GM12878 (cell line): ENCODE measurements around the gene PARM1. TPM values are rescaled to one million over a fixed set of nuclear protein-coding genes. Genes with fewer than 3 reads are reported as not detected.

Experiments used
- ATAC-seq: fragments of 200-7000 bp; cut with Tn5 transposase; 3 replicates; pipeline ENCODE4 v1.9.1; 2020; ENCODE audit warnings: mild to moderate bottlenecking, moderate library complexity
- BruUV-seq: library from RNA; stranded (reverse); fragments of 400-500 nt; replicated peaks from 2 replicates; lab custom pipeline; 2021; lab: Mats Ljungman, UMichigan
- CTCF ChIA-PET: fragments of 300-600 bp; sonication (Branson Sonifier 250); formaldehyde crosslinking; extraction: SDS; loops from one replicate; lab custom pipeline; 2021; ENCODE audit warnings: inconsistent platforms; lab: Yijun Ruan, JAX
- POLR2A ChIA-PET: fragments of 350-600 bp; formaldehyde crosslinking; extraction: SDS; loops from one replicate; lab custom pipeline; 2021; ENCODE audit warnings: inconsistent platforms; lab: Charles Lee
- RAD21 ChIA-PET: fragments of 300-600 bp; sonication (Branson Sonifier 250); formaldehyde crosslinking; loops from one replicate; lab custom pipeline; 2023; ENCODE audit warnings: antibody characterized with exemption; ENCODE audit not compliant: unreplicated experiment; lab: Charles Lee
- SMC1A ChIA-PET: fragments of 300-600 bp; sonication (Branson Sonifier 250); formaldehyde crosslinking; loops from one replicate; lab custom pipeline; 2023; ENCODE audit not compliant: unreplicated experiment, uncharacterized antibody; lab: Charles Lee
- DNase-seq: peaks from one replicate; pipeline ENCODE4 v3.0.0-alpha.2; 2011; ENCODE audit warnings: low read depth, low spot score
- FAIRE-seq: peaks from 3 replicates; lab custom pipeline; 2011; peaks lifted over from hg19 to GRCh38; lab: Jason Lieb, UNC
- H2AFZ ChIP-seq: 2 replicates; pipeline ENCODE4 v1.6.0; 2011; ENCODE audit warnings: low read depth, low read length, control low read depth; ENCODE audit not compliant: control insufficient read depth
- H3K27ac ChIP-seq: 2 replicates; pipeline ENCODE4 v1.5.1; 2011; ENCODE audit warnings: control low read depth; ENCODE audit not compliant: control insufficient read depth, insufficient read depth
- H3K27me3 ChIP-seq, 2 experiments: replicated peaks in 1 of 2; 2 replicates each; pipeline versions ENCODE4 v1.6.0 to v1.6.1; 2011; ENCODE audit warnings: low read length in 1 of 2; ENCODE audit not compliant: control insufficient read depth in 2 of 2, insufficient read depth in 2 of 2
- H3K36me3 ChIP-seq, 2 experiments: 2 replicates each; pipeline ENCODE4 v1.5.1; 2011; ENCODE audit warnings: low read length in 1 of 2; ENCODE audit not compliant: control insufficient read depth in 2 of 2, insufficient read depth in 2 of 2
- H3K4me1 ChIP-seq: 2 replicates; pipeline ENCODE4 v1.6.1; 2011; ENCODE audit warnings: mild to moderate bottlenecking, low read length, moderate library complexity, mixed read lengths; ENCODE audit not compliant: control insufficient read depth, insufficient read depth
- H3K4me2 ChIP-seq: 2 replicates; pipeline ENCODE4 v1.6.0; 2011; ENCODE audit warnings: control low read depth; ENCODE audit not compliant: control insufficient read depth, insufficient read depth
- H3K4me3 ChIP-seq: fragments of 200-600 bp; sonication (generic); 2 replicates; pipeline ENCODE4 v1.5.1; 2016
- H3K79me2 ChIP-seq: 2 replicates; pipeline ENCODE4 v1.6.0; 2011; ENCODE audit warnings: low read length; ENCODE audit not compliant: control insufficient read depth, insufficient read depth
- H3K9ac ChIP-seq: 2 replicates; pipeline ENCODE4 v1.8.0; 2011; ENCODE audit warnings: low read length, control low read depth, mixed read lengths; ENCODE audit not compliant: control insufficient read depth, insufficient read depth
- H3K9me3 ChIP-seq: replicated peaks from 3 replicates; pipeline ENCODE4 v1.5.1; 2011; ENCODE audit warnings: mild to moderate bottlenecking, low read length; ENCODE audit not compliant: control insufficient read depth, insufficient read depth
- H4K20me1 ChIP-seq: 2 replicates; pipeline ENCODE4 v1.6.0; 2011; ENCODE audit not compliant: control insufficient read depth, insufficient read depth
- ELK1 ChIP-seq: IDR thresholded peaks from 2 replicates; pipeline ENCODE4 v1.6.1; 2012; ENCODE audit warnings: low read depth, low read length, improper control_type of control experiment
- FOXM1 ChIP-seq: IDR thresholded peaks from 2 replicates; pipeline ENCODE4 v1.6.1; 2012; ENCODE audit warnings: low read depth, mild to moderate bottlenecking, inconsistent platforms, low read length, moderate library complexity
- KDM1A ChIP-seq: fragments of 200-600 bp; sonication (generic); IDR thresholded peaks from 2 replicates; pipeline ENCODE4 v1.6.1; 2016; ENCODE audit warnings: borderline replicate concordance
- KLF5 ChIP-seq: fragments of 450-650 bp; IDR thresholded peaks from 2 replicates; pipeline ENCODE4 v1.6.1; 2014; ENCODE audit warnings: mild to moderate bottlenecking; ENCODE audit not compliant: partially characterized antibody
- RBBP5 ChIP-seq: fragments of 200-600 bp; sonication (generic); conservative IDR thresholded peaks from 2 replicates; pipeline ENCODE4 v1.6.1; 2016
- STAT3 ChIP-seq: IDR thresholded peaks from 2 replicates; pipeline ENCODE4 v1.6.1; 2011; ENCODE audit warnings: low read depth, low read length, improper control_type of control experiment
- SUPT20H ChIP-seq: IDR thresholded peaks from 2 replicates; pipeline ENCODE4 v1.6.1; 2011; ENCODE audit warnings: low read depth, mild to moderate bottlenecking, low read length, moderate library complexity, borderline replicate concordance; ENCODE audit not compliant: control insufficient read depth
- TCF3 ChIP-seq: IDR thresholded peaks from 2 replicates; pipeline ENCODE4 v1.6.1; 2012; ENCODE audit warnings: low read depth, mild to moderate bottlenecking, low read length, borderline replicate concordance; ENCODE audit not compliant: insufficient read depth
- ZNF24 ChIP-seq: fragments of 450-650 bp; IDR thresholded peaks from 2 replicates; pipeline ENCODE4 v1.6.1; 2017; ENCODE audit warnings: antibody characterized with exemption, mild to moderate bottlenecking
- ZNF622 ChIP-seq: fragments of 450-650 bp; IDR thresholded peaks from 2 replicates; pipeline ENCODE4 v1.6.1; 2017; ENCODE audit warnings: mild to moderate bottlenecking, inconsistent platforms
- ZNF687 ChIP-seq: fragments of 450-650 bp; IDR thresholded peaks from 2 replicates; pipeline ENCODE4 v1.6.1; 2017; ENCODE audit warnings: mild to moderate bottlenecking, moderate library complexity
- WGBS: methylation state at CpG from one replicate; pipeline ENCODE4 v1.1.6; 2016; ENCODE audit warnings: low lambda C conversion rate; ENCODE audit not compliant: insufficient replicate concordance, insufficient coverage; ENCODE audit errors: missing lambda C conversion rate; 5-methylcytosine and 5-hydroxymethylcytosine counted together
- in situ Hi-C: fragments of 300-500 bp; cut with MboI; formaldehyde crosslinking; loops from 9 replicates; pipeline ENCODE4 v1.14.3; 2018; ENCODE audit warnings: mixed read lengths
- intact Hi-C: fragments of 100-400 bp; cut with micrococcal nuclease; formaldehyde crosslinking; loops from one replicate; pipeline ENCODE4 v1.14.2; 2022; ENCODE audit not compliant: unreplicated experiment
- polyA plus RNA-seq, 11 experiments: library from polyadenylated mRNA; depleted of rRNA in 4 of 11; unstranded in 6 of 11; stranded (reverse) in 5 of 11; fragments of >200 nt; fragmentation: Nextera tagmentation in 4 of 11; fragmentation: Illumina TruSeq in 1 of 11; extraction: Ambion mirVana in 4 of 11; extraction: Trizol in 1 of 11; gene quantifications; 1 replicate in 1 of 11; 2 replicates in 10 of 11; pipeline versions ENCODE4 v1.2.1 to v1.2.3, GENCODE V29; 2011 to 2016; ENCODE audit warnings: inconsistent platforms in 2 of 11, missing spikeins in 2 of 11, low read depth in 1 of 11
- total RNA-seq, 4 experiments: library from RNA; depleted of rRNA in 3 of 4; stranded (reverse); fragments of >200 nt in 3 of 4; fragmentation: Illumina TruSeq in 1 of 4; extraction: Trizol in 1 of 4; gene quantifications; 2 replicates each; pipeline versions ENCODE4 v1.2.1 to v1.2.3, GENCODE V29; 2013 to 2021
- TF ChIP-seq, protein P1 (sequence below): IDR thresholded peaks from 2 replicates; pipeline ENCODE4 v1.6.1; 2012; ENCODE audit warnings: mild to moderate bottlenecking, low read depth, low read length
- TF ChIP-seq, protein P2 (sequence below): fragments of 450-650 bp; conservative IDR thresholded peaks from 2 replicates; pipeline ENCODE4 v1.6.1; 2017; ENCODE audit warnings: mild to moderate bottlenecking, moderate library complexity

PARM1 gene
- total and polyA plus RNA-seq, 10 of the 15 experiments (the other 5 are each of a cell fraction or from before 2014, with no cell fraction given), result 13.9 to 56.2 (median 41.3) TPM

DNA sequence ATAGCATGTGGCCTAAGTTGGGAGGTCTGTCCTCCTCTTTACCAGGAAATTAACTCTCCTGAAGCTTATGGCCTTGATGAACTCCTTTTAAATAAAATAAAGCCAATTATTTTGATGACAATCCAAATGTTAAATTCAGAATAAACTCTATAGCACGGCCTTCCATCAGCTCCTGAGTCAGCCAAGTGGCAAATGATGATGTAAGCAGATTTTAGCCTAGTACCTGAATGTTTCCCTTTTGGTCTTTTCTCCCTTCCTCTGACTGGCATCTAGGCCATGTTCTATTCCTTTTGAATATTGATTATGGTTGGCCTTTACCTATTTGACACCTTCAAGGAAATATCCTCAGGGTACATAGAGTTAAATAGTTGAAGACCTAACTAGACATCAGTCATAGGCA, 76.2 kb downstream of the PARM1 start:
- 27% methylated on average over 1 of the region's 1 CpG for WGBS
- ATAC-seq (no peak), DNase-seq (no peak), FAIRE-seq (no peak)
- H3K4me2 ChIP-seq, result no peak overlapping the region
- H4K20me1 ChIP-seq, result no peaks in the 10 kb centered on the region
- no peak overlapping the region for H2AFZ ChIP-seq
- peaks cover 10% of the 10 kb centered on the region; the same call in 1 of the 2 replicates for H3K4me1 ChIP-seq
- no TSS peak for BruUV-seq
- no peak overlapping the region for H3K27ac ChIP-seq
- H3K36me3 ChIP-seq, result peaks cover 0 to 2% of the 10 kb centered on the region in 2 experiments; a peak in 1 of 4 replicates
- SMC1A ChIA-PET, result interaction anchor here (1.0 to 1.3 kb wide), 6 partner anchors 9 to 90 kb away, joined by 3 to 5 read pairs (median 3); no protein-coding TSS in a partner anchor
- intact Hi-C loops (no loop called here), in situ Hi-C loops (no loop called here)
- no peaks in the 10 kb centered on the region for H3K79me2 ChIP-seq
- RAD21 ChIA-PET, result no interaction called here
- H3K9ac ChIP-seq, result no peak overlapping the region
- H3K27me3 ChIP-seq, result no peaks in the 10 kb centered on the region
- peaks cover 6% of the 10 kb centered on the region; the same call in 2 of the 3 replicates for H3K9me3 ChIP-seq
- no peak overlapping the region for H3K4me3 ChIP-seq
- CTCF ChIA-PET, result interaction anchor here (0.7 to 1.5 kb wide), 3 partner anchors 12 to 40 kb away, joined by 3 read pairs; no protein-coding TSS in a partner anchor
- POLR2A ChIA-PET, result no interaction called here
- TF ChIP-seq ZNF24, result no peak
- TF ChIP-seq FOXM1, result no peak
- TF ChIP-seq, protein P1, sequence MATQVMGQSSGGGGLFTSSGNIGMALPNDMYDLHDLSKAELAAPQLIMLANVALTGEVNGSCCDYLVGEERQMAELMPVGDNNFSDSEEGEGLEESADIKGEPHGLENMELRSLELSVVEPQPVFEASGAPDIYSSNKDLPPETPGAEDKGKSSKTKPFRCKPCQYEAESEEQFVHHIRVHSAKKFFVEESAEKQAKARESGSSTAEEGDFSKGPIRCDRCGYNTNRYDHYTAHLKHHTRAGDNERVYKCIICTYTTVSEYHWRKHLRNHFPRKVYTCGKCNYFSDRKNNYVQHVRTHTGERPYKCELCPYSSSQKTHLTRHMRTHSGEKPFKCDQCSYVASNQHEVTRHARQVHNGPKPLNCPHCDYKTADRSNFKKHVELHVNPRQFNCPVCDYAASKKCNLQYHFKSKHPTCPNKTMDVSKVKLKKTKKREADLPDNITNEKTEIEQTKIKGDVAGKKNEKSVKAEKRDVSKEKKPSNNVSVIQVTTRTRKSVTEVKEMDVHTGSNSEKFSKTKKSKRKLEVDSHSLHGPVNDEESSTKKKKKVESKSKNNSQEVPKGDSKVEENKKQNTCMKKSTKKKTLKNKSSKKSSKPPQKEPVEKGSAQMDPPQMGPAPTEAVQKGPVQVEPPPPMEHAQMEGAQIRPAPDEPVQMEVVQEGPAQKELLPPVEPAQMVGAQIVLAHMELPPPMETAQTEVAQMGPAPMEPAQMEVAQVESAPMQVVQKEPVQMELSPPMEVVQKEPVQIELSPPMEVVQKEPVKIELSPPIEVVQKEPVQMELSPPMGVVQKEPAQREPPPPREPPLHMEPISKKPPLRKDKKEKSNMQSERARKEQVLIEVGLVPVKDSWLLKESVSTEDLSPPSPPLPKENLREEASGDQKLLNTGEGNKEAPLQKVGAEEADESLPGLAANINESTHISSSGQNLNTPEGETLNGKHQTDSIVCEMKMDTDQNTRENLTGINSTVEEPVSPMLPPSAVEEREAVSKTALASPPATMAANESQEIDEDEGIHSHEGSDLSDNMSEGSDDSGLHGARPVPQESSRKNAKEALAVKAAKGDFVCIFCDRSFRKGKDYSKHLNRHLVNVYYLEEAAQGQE, result no peak
- TF ChIP-seq TCF3, result no peak
- TF ChIP-seq SUPT20H, result no peak
- TF ChIP-seq RBBP5, result no peak
- no peak for TF ChIP-seq KDM1A
- TF ChIP-seq, protein P2, sequence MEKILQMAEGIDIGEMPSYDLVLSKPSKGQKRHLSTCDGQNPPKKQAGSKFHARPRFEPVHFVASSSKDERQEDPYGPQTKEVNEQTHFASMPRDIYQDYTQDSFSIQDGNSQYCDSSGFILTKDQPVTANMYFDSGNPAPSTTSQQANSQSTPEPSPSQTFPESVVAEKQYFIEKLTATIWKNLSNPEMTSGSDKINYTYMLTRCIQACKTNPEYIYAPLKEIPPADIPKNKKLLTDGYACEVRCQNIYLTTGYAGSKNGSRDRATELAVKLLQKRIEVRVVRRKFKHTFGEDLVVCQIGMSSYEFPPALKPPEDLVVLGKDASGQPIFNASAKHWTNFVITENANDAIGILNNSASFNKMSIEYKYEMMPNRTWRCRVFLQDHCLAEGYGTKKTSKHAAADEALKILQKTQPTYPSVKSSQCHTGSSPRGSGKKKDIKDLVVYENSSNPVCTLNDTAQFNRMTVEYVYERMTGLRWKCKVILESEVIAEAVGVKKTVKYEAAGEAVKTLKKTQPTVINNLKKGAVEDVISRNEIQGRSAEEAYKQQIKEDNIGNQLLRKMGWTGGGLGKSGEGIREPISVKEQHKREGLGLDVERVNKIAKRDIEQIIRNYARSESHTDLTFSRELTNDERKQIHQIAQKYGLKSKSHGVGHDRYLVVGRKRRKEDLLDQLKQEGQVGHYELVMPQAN, result no peak
- no peak for TF ChIP-seq KLF5
- no peak for TF ChIP-seq STAT3
- TF ChIP-seq ELK1, result no peak
- TF ChIP-seq ZNF687, result no peak
- no peak for TF ChIP-seq ZNF622
